Measurements from ENCODE around the gene FAM171A2.
"Not testable (repeated sequence)": the region's sequence is repeated elsewhere in the genome, so short reads cannot be mapped to it uniquely, and the experiment has no call there.

The FAM171A2 gene

GRCh38 chr17:44363613-44364159 is at the start of gene FAM171A2:
Gene FAM171A2 (minus strand): TSS chr17:44363853. CDS start chr17:44363714, 139 bp downstream.
- no peak for DNase-seq (ENCODE audit: low read depth)

DNA sequence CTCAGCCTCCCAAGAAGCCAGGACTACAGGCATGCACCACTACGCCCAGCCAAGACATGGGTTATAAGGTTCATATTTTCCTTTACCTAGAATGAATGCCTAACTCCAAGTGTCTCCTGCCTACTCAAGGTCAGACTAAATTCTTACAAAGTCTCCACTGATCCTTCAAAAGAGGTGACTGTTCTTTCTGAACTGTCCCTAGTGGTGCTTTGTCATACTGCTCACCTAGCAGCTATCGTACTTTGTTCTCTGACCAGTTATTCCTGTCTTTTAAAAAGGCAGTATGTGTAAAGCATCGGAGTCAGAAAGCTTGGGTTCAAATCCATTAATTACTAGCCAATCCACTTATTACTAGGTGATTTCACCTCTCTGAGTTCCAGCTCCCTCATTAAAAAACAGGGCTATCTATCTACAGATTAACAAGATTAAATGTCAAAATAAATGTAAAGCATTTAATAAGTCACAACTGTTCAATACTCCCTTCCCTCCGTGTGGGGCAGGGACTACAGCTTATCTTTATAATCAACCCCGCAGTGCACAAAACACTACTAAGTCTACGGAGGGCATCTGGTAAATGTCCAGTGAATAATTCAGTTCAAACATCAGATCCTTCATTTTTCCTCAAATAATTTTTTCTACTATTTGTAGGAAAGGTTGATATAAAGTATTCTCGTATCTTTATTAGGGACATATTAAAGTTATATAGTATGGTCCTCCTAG is 45.8 kb upstream of the FAM171A2 start:
- DNase-seq (ENCODE audit: low read depth), result no peak

GRCh38 chr17:44408786-44409185 is 45.1 kb upstream of the FAM171A2 start:
- no peak for DNase-seq (ENCODE audit: low read depth)

DNA sequence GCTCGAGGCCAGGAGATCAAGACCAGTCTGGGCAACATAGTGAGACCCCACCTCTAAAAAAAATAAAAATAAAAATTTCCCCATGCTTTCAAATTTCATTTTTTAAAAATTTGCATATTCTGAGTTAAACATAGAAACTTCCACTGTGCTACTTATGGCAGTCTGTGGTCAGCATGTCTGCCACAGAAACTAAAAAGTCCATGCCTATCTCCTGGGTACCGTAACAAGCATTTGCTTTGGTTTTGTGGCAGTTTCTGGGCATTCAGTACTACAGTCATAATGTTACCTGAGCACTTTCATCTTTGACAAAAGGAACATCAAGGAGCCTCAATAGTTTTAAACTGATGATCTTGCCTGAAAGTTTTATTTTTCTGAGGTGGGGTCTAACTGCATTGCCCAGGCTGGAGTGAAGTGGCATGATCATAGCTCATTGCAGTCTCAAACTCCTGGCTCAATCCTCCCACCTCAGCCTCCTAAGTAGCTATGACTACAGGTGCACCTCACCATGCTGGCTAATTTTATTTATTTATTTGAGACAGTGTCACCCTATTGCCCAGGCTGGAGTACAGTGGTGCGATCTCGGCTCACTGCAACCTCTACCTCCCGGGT is 39.0 kb upstream of the FAM171A2 start:
- no peak for DNase-seq (ENCODE audit: low read depth)

DNA sequence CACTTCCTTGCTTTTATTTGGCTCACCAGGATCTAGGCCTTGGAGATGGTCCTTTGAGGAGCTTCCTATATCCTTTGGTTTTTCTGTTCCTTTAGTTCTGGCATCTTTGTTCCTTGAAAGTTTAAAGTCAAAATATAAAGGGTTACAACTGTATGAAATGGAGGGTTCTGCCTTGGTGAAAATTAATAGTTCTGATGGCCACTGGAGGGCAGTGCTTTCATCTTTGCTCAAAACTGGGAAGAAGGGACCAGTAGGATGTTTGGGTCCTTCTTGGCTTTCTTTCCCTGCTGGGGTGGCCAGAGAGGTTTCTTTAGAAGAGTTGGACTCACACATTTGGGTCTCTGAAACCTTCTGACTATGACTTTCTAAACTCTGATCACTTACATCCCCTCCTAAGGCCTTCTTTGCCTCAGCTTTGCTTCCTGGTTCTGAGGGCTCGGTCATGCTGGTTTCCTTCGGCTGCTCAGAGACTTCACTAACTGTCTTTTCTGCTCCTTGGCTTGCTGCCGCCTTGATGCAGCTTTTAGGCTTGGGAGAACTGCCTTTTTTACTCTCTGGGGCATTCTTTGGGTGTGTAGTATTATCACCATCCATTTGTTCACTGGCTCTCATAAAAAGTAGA is 36.7 kb upstream of the FAM171A2 start:
- no peak for DNase-seq (ENCODE audit: low read depth)

DNA sequence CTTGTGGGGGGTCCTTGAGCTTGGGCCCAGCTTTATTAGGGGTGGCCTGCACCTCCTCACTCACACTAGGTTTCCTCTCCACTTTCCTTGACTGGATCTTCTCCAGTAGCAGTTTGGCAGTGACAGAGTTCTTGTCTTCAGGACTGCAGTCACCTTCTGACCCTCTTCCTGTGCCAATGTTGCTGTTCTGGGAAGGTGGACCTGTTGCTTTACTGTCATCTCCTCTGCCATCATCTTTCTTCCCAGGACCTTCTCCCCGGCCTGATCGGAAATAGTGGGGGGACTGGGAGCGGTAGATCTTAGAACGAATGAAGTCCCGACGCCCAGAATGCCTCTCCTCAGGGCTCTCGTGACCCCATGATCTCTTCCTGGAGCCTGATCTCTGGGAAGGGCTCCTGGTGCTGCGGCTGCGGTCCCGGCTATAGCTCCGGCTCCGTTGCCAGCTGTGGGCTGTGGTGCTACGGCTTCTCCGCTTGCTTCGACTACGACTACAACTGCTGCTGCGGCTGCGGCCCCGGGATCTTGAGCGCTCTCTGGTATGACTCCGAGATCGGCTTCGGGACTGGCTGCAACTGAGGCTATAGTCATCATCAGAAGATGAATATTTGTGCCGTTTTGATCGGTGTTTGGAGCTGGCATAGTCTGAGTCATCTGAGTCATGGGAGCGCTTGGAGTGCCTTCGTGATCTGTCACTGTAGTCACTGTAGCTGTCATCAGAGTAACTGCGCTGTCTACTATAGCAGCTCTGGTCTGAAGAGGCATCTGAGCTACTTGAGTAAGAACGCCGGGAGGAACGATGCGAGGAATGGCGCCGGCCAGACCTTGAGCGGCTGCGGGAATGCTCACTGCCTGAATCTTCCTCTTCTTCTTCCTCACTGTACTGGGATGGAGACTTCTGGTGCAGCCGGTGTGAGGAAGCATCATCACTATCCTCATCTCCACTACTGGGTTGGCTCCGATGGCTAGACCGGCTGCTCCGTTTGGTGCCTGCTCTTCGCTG is 35.3 kb upstream of the FAM171A2 start:
- DNase-seq (ENCODE audit: low read depth), result no peak

DNA sequence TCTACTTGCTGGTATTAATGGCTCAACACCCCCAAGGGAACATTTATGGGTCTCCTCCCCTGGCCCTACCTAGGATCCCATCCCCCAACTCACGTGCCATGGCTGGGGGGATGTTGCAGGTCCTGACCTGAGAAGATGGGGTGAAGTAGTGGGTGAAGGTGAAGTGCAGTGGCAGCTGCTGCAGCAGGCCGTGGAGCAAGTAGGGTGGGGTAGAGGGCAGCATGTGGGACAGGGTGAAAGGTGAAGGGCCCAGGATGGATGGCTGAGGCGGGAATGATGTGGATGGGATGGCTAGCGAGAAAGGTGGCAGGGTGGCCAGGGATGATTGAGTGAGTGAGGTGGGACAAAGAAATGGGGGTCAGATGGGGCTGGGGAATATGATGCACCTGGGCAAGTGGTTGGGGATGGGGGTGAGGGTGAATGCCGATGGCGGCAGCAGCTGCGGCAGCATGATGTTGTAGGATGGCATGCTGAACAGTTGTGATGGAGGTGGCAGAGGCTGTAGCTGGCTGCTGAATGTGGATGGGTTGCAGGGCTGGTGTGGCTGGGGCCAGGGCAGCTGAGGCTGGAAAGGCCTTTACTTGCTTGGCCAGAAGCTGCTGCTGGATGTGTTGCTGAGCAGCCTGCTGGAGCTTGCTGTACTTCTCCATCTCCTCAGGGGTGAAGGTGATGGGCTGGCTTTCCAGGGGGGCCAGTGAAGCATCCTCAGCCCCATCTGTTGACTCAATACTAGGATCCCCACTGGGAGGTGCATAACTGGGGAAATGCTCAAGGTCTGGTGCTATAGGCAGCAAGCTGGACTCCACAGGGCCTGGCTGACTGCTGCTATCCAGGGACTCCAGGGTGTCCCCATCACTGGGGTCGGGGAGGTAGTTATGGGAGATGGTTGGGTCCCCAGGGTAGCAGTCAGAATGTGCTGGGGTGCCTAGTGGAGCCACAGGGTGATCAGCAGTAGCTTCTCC is 34.1 kb upstream of the FAM171A2 start:
- DNase-seq (ENCODE audit: low read depth), result no peak

DNA sequence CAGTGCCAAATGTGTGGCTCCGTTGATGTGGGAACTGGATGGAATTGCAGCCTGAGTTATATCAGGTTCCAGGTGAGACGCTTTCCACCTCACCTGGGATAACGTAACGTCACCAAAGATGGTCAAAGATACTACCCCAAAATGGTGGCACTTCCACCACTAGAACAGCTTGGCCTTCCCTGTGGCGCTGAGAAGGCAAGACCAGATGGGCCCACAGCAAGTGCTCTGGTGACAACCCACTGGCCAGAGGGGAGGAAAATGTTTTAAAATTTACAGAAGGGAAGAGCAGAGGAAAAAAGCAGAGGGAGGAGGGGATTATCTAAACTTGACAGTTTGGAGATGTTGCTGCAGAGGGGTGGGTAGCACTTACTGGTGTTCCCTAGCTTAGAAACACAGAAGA is 33.3 kb upstream of the FAM171A2 start:
- DNase-seq (ENCODE audit: low read depth), result no peak

DNA sequence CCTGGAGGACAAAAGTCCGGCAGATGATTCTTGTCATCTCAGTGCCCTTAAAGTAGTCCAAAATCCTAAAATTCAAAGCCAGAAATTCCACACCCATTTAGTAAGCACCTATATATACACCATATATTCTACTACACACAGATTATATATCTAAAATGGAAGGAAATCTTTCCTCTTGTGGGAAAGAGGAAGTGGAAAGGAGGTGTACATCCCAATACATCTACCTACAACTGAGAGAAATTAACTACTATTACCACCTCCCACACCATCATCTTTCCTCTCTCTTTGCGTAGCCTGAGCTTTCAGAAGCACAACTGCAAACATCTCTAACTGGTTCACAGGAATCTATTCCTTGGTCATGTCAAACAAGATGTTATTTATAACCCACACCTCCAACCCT is 31.2 kb upstream of the FAM171A2 start:
- DNase-seq (ENCODE audit: low read depth), result no peak

DNA sequence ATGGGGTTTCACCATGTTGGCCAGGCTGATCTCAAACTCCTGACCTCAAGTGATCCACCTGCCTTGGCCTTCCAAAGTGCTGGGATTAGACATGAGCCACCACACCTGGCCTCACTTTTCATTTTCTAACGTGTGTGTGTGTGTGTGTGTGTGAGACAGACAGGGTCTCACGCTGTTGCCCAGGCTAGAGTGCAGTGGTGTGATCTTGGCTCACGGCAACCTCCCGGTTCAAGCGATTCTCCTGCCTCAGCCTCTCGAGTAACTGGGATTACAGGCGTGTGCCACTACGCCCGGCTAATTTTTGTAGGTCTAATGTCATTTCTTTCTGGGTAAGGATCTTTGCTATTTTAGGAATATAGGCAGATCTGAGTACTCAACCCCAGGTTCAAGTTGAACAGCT is 30.5 kb upstream of the FAM171A2 start:
- DNase-seq (ENCODE audit: low read depth), result not testable (repeated sequence)

DNA sequence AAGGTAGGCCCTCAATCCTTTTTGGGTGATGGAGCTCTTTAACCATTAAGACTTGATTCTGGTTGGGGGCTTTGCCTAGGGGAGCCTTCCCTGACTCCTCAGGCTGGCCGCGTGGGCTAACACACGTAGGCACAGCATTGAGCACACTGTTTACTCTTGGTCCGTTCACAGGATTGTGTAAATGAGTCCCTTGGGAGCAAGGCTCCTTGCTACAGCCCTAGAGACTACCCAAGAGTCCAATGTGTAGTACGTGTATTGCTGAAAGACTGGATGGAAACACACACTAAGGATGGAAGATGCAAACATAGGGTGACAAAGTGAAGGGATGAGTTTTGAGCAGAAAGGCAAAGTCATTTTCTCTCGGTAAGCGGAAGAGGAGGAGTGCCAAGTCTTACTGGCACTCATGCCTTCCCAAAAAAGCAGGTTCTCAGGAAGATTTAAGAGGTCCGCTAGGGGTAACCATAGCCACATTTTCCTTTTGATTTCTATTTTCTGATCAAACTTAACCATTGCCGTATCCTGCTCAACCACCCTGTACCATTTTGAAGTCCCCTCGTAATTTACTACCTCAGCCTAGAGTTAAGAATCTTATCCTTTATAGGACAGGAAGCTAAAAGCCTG is 26.7 kb upstream of the FAM171A2 start:
- DNase-seq (ENCODE audit: low read depth), result no peak

- no peak for DNase-seq (ENCODE audit: low read depth)
These were observed 26.1 kb upstream of the FAM171A2 start for GRCh38 chr17:44389723-44390202.

GRCh38 chr17:44389281-44389680 is 25.6 kb upstream of the FAM171A2 start, which contains the start of gene ITGA2B:
Gene ITGA2B (minus strand): TSS chr17:44389649. CDS start chr17:44389473, 176 bp downstream.
- DNase-seq (ENCODE audit: low read depth), result no peak

- DNase-seq (ENCODE audit: low read depth), result no peak
These were observed 24.2 kb upstream of the FAM171A2 start for GRCh38 chr17:44387804-44388203.

GRCh38 chr17:44386182-44386525 is 22.5 kb upstream of the FAM171A2 start:
- no peak for DNase-seq (ENCODE audit: low read depth)

DNA sequence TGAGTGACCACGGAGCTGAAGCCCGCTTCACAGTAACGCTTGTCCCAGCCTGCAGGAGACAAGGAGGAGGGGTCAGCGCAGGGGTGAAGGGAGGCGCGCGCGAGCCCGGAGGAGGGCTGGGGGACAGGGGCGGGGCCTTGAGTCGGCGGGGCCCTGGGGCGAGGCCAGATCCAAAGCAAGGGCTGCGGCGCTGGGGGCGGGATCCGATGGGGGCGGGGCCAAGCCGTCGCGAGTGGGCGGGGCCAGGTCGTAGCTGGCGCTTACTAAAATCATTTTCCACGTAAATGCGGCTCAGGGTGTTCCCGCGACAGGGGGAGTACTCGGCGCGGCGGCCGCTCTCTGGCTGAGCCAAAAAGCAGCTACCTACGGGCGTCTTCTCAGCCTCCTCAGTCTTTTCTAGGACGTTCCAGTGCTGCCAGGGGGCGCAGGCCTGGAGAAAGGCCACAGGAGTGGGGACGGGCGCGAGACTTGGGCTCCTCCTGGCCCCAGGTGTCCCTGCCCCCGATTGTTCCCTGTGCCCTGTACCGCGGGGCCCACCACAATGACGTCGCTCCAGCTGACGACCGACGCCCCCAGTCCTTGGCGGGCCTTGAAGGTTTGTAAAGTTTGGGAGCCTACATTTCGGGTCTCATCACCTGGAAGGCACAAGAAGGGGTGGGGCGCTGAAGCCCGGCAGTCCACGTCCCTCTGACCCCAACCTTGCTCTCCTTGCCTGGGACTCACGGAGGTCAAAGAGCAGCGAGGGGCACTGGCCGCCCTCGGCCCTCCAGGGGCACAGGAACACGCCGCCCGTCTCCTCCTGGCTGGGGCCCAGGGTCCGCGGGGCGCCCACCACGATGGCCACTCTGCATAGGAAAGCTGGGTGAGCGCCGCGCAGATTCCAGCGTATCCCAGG is 21.9 kb upstream of the FAM171A2 start:
- DNase-seq (ENCODE audit: low read depth), result no peak

GRCh38 chr17:44384823-44385286 is 21.2 kb upstream of the FAM171A2 start:
- no peak for DNase-seq (ENCODE audit: low read depth)

DNA sequence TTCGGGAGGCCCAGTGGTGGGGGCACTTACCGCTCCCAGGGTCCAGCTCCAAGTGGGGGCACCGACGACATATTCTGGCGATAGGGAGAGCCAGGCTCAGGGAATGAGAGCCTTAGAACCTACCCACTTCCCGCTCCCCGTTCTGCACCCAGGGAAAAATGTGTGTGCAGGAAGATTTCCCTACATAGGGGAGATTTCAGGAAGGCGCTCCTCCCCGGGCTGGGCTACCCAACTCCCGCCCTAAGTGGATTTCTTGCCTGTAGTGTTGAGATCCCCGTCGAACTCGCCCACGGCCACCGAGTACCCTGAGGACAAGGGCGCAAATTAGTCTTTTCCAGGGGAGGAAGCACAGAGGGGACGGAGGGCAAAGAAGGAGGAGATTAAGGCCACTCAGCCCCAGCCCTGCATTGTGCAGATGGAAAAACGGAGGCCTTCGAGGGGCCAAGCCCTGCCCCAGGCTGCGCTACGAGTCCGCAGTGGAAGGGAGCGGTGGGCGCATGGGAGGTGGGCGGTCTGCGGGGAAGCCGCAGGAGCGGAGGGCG is 20.7 kb upstream of the FAM171A2 start:
- no peak for DNase-seq (ENCODE audit: low read depth)

GRCh38 chr17:44383861-44384260 is 20.2 kb upstream of the FAM171A2 start:
- no peak for DNase-seq (ENCODE audit: low read depth)
